Frontal cortex (tissue), 4 donors: ENCODE data around the gene COMMD4. TPM values are rescaled to one million over a fixed set of nuclear protein-coding genes. Genes with fewer than 3 reads are reported as not detected.

Experiments
- DNase-seq, 2 donors: peaks; one replicate each; pipeline ENCODE4 v3.0.0; 2012; ENCODE audit warnings: low spot score in 2 of 2
- FAIRE-seq: peaks from 2 replicates; lab custom pipeline; 2012; peaks lifted over from hg19 to GRCh38; lab: Jason Lieb, UNC
- total RNA-seq: library from RNA; depleted of rRNA; stranded (reverse); fragments of >200 nt; gene quantifications from one replicate; pipeline ENCODE4 v1.2.3, GENCODE V29; 2014
- donor health status: control.
- donor health status: control.
- donor health status: control.

The COMMD4 gene
- total RNA-seq, 1 donor from 2014 or later, result 21.2 TPM

DNA sequence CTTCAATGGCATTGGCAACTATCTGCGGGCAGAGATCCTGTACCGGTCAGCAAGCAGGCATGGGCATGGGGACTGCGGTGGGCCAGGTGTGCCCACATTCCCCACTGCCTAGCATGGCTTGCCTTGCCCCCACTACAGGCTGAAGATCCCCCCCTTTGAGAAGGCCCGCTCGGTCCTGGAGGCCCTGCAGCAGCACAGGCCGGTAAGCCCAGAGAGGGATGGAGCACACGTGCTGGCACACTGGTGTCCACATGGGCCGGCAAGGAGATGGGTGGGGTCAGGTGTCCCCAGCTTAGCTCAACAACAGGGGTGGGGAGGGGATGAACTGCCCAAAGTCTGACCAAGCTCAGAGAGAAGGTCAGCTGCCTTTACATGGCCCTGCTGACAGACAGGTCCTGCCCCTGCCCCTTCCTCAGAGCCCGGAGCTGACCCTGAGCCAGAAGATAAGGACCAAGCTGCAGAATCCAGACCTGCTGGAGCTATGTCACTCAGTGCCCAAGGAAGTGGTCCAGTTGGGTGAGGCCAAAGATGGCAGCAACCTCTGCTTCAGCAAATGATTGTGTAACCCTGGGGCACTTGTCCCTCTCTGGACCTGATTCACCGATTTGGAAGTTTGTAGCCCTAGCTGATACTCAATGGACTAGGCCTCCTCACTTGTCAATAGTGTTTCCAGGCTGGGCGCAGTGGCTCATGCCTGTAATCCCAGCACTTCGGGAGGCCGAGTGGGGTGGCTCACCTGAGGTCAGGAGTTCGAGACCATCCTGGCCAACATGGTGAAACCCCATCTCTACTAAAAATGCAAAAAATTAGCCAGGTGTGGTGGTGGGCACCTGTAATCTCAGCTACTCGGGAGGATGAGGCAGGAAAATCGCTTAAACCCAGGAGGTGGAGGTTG is 16.6 kb downstream of the COMMD4 start:
- FAIRE-seq, result no peak

DNA sequence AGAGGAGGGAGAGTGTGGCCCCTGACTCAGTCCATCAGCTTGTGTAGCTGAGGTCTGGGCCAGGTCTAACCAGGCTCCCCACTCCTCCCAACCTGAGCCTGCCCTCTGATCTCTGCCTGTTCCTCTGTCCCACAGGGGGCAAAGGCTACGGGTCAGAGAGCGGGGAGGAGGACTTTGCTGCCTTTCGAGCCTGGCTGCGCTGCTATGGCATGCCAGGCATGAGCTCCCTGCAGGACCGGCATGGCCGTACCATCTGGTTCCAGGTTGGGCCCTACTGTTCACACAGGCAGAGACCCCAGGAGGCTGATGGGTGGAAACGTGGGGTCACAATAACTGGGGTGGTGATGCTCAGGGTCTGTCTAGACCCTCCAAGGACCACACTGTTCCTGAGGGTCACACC is 17.7 kb downstream of the COMMD4 start:
- FAIRE-seq, result no peak
- no peak for DNase-seq

More for the DNA sequence above, 16.6 kb downstream of the COMMD4 start:
- no peak for DNase-seq

DNA sequence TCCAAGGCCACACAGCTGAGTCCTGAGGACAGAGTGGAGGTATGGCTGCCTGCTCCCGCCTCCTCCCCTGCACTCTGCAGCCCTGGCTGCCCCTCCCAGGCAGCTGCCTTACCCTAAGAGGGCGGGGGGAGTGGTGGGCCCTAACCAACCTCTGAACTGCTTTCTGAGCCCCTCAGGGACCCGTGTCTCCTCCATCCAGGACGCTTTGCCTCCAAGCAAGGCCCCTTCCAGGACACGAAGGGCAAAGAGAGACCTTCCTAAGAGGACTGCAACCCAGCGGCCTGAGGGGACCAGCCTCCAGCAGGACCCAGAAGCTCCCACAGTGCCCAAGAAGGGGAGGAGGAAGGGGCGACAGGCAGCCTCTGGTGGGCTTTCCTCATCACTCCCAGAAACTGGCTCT is 18.6 kb downstream of the COMMD4 start:
- no peak for FAIRE-seq
- no peak for DNase-seq

DNA sequence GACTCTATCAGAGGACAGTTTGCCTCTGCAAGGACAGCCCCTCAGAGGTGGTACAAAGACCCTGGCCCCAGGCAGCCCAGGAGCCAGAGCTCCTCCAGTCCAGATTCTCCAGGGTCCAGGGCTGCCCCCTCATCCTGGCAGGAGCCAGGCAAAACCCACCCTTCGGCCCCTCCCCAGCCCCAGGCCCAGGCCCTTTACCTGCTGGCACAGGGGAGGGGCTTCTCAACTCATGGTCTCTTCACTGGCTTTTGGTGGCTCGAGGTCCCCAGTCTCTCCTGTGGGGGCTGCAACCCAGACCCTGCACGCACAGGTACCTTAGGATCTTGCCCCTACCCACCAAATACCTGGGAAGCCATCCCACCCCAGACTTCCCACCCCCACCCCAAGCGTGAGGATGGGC is 19.5 kb downstream of the COMMD4 start:
- DNase-seq (no peak), FAIRE-seq (no peak)

DNA sequence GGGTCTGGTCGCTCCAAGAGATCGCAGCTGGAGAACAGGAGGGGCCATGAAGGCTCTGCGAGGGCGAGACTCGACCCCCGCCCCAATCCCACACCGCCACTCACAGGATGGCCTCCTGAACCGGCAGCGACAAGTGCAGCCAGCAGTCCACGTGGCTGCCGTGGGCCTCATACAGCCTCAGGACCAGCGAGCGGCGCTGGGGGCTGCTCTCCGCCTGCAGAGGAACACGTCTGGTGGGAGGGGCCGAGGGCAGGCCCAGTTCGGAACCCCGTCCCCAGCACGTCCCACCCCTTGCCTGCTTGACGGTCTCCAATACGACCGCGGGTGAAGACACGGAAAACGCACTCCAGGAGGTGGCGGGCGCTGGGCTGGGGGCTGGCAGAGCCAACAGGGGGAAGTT is 20.1 kb downstream of the COMMD4 start:
- DNase-seq (no peak), FAIRE-seq (no peak)

DNA sequence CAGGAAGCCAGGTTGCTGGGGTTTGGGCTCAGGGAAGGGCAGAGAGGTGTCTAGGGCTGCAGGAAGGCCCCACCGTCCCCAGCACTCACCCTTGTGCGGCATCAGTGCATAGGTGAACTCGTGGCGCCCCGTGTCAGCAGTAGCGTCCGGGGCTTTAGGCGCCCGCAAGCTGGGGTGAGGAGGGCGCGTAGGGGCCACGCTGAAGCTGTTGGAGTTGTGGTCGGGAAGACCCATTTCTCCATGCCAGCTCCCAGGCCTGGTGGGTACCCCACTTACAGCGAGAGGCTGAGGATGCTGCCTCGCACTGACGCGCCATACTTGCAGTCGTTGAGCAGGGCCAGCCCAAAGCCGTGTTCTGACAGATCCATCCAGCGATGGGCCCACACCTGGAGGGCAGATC is 20.7 kb downstream of the COMMD4 start:
- no peak for DNase-seq
- no peak for FAIRE-seq

DNA sequence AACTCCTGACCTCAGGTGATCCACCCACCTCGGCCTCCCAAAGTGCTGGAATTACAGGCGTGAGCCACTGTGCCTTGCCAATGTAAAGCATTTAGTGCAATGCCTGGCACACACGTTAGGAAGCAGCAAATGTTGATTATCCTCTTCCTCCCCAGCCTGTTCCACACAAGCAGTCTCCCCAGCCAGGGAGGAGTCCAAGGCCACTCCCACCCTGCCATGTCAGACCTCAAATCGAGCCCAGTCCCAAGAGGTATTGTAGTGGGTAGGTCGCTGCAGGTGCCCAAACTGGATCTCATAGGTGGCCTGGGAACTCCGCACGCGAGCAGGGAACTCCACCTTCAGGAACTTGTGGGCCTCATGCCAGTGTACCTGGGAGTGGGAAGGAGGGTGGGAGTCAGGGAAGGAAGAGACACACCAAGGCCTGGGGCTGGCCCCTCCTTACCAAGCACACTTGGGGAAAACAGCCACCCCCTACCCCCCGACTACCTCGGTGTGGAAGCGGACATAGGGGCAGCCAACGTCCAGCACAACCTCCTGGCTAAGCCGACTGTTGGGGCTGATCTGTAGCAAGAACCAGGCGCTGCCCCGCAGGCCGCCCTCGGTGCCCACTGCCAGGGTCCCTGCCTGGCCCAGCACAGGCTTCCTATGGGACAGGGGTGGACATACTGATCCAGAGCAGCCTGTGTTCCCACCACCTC is 22.3 kb downstream of the COMMD4 start:
- no peak for DNase-seq

DNA sequence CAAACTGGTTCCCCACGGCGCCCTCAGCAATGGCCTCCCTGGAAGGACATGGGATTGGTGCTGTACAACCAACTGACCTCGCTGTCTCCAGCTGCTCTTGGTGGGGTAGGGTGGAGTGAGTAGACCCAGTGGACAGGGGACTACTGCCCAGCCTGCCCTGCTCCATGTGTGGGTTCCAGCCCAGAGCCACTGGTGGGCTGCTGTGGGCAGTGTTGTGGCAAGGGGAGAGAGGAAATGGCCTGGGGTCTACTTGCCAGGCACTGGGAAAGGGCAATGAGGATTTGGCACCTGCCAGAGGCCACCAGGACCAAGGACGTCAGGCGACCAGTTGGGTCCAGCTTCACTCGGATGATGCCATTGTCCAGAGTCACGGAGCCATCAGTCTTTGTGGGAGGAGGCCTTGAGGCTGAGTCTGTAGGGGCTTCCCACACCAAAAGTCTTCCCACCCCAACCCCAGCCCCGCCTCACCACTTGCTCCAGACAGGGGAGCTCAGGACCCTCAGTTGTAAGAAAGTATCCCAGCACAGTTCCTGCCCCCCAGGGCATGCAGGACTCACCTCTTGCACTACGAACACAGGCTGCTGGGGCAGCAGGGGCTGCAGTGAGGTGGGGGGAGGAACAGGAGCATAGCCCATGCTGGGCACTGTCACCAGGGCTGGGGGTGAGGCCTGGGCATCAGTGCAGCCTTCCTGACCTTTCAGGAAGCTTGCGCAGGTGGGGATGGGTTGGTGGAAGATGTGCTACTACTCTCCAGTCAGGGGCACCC is 23.1 kb downstream of the COMMD4 start:
- FAIRE-seq (no peak), DNase-seq (no peak)

More for the DNA sequence above, 22.3 kb downstream of the COMMD4 start:
- no peak for FAIRE-seq

DNA sequence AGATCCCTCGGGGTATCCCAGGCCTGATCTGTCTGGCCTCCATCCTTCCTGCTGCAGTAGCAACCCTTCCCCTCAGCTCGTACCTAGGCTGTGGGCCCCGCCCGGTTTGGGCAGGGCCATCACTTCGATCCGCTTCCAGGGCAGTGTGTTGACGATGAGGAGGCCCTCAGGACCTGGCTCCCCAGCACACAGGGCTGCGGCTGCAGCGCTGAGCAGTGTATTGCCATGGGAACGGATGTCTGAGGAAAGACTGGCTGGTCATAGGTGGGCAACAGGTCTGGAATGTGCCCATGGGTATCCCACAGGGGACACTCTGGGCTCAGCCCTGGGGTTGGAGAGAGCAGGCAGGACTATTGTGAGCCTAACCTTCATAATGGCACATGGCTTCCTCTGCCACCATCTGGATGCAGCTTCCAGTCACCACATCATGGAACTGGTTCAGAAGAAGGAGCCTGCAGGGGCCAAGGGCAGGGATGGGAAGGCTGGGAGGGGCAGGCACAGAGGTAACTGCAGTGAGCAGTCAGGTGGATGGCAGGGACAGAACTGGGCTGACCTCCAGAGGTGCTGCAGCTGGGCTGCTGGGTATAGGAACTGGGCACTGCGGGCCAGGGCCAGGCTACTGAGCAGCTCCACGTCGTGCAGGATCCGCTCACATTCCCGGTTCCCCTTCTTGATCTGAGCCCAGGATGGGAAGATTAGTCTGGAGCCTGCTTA is 23.8 kb downstream of the COMMD4 start:
- DNase-seq (no peak), FAIRE-seq (no peak)

DNA sequence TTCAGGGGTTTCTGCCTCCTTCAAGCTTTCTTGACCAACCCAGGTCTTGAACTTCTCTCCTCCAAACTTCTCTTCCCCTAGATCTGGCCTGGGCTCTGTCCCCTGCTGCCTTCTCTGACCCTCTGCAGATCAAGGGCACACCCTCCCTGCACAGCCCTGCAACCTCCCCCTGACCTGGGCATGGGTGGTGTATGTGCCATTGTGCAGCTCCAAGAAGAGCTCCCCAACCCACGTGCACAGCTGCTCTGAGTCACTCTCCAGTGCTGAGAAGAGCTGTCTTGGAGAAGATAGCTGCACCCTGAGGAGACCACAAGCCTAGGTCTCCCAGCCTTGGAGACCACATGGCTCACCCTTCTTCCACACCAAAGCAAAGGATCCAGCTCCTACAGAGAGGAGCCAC is 24.5 kb downstream of the COMMD4 start:
- DNase-seq (no peak), FAIRE-seq (no peak)

DNA sequence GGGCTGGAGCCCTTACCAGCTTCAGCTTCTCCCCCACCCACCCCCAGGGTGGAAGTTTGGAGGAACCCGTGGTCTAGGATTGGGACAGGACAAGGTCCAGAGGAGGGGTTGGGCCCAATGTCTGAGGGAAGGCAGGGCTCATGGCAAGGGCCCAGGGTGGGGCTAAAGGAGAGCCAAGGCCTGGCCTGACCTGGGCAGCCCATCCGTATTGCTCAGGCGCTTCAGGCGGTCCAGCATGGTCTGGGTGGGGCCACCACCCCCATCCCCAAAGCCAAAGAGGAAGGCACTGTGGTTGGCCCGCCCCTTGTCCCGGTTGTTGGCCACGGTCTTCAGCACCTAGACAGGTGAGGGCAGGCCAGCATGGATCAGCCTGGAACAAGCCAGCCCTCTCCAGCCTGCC is 25.0 kb downstream of the COMMD4 start:
- no peak for FAIRE-seq

DNA sequence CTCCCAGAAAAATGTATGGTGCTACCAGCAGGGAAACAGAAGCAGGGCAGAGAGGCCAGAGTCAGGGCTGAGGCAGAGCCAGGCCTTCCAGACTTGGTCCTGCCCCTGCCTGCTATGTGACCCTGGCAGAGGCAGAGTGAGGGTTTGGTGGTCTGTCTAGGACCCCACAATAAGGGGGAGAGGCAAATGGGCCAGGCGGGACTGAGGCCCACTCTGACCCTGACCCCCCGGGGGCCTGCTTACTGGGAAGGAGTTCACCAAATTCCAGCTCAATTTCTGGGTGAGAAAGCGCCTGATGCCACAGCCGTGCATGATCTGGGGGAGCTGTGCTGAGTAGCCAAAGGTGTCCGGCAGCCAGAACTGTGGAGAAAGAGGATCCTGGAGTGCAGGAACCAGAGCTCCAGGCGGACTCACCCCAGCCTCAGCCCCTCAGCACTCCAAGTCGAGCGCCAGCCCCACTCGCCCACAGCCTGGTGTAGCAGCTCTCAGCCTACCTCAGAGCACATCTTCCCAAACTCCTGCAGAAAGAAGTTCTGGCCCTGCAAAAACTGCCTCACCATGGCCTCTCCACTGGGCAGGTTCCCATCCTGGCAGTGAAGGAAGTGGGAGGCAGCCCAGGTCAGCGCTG is 25.6 kb downstream of the COMMD4 start:
- DNase-seq (no peak), FAIRE-seq (no peak)

More for the DNA sequence above, 25.0 kb downstream of the COMMD4 start:
- DNase-seq, result no peak

DNA sequence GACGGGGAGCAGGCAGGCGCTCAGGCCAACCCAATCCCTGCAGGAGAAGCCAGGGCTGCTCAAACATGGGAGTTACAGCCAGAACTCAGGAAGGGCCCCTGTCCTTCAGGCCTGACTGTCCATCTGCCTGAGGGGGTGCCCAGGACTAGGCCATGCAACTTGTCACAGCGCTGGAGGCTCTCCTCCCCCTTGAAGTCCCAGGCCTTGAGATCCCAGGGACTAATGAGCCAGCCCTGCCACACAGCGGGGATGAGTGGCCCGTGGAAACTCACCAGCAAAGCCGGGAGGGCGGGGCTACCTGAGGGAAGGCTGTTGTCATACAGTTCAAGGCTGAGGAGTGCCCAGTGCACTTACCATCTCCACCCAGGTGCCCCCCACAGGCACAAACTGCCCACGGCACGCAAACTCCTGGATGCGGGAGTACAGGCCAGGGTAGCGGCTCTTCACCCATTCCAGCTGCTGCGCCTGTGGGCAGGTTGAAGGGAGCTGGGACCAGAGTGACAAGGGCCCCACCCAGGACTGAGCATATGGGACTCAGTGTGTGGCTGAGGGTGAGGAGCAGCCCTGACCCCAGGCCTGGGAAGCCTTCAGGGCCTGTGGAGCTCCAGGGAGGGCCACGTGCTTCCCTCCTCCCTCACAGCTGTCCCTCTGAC is 26.3 kb downstream of the COMMD4 start:
- FAIRE-seq (no peak), DNase-seq (no peak)

DNA sequence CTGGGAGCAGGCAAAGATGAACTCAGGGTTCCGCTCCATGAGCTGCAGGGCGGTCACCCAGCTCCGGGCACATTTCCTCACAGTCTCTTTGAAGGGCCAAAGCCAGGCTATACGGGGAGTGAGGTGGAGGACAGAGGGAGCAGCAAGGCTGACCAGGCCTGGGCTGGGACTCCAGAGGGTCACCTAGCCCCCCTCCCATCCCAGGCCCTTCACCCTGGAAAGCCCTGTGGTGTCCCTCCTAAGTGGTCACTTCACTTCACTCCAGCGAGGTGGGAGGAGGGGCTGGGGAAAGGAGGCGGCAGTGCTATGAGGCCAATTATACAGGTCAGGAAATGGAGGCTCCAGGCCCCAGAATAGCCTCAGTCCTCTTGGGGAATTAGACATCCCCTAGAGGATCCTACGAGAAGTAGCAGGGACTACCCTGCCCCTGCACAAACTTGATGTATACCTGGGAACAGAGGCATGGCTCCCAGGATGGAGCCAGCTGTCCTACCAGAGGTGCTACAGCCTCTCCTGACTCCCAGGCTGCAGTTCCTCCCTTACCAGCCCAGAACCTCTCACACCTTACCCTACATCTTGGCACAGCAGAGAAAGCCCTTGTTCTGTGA is 26.9 kb downstream of the COMMD4 start:
- FAIRE-seq (no peak), DNase-seq (no peak)

DNA sequence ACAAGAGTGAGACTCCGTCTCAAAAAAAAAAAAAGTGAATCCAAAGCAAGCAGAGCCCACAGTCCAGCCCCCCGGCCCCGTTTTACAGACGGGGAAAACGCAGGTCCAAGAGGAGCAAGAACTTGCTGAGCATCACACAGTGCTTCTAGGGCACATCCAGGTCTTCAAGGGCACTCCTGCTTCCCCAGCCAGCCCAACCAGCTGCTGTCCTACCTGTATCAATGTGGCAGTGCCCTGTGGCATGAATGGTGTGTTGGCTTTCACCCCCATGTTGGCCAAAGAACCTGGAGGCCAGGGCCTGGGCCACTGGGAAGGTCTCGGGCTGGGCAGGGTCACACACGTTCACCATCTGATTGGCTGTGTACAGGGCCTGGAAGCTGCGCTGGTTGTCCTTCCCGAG is 27.9 kb downstream of the COMMD4 start:
- FAIRE-seq, result no peak

DNA sequence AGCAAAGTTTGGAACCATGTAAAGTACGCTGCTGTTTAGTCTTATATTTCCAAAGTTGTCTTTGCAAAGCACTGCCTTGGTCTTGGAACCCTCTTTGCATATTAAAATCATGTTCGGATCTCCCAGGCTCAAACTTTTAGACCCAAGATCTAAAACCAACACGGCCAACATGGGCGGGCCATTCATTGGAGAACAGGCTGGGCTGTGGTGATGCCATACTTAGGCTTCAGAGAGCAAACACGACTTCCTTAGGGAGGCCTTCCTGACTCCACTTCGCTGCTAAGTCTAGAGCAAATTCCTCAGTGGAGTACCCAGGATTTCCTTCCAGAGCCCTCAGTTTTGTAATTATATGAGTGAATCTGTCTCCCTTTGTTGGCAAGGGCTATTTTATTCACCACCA is 29.0 kb downstream of the COMMD4 start:
- FAIRE-seq (no peak), DNase-seq (no peak)

More for the DNA sequence above, 27.9 kb downstream of the COMMD4 start:
- DNase-seq, result no peak

DNA sequence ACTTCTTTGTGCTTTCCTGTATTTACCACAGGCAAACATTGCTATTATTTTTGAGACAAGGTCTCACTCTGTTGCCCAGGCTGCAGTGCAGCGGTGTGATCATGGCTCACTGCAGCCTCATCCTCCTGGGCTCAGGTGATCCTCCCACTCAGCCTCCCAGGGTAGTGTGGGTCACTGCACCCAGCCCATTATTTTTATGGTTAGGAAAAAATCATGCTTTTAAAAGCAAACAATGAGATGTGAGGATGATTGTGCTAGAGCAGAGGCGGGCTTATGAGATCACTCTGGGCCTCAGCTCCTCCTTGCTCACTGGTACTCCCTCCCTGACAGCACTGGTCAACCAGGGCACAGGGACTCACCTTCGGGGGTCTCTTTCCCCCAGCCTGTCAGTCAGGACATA is 30.3 kb downstream of the COMMD4 start:
- FAIRE-seq (no peak), DNase-seq (no peak)

DNA sequence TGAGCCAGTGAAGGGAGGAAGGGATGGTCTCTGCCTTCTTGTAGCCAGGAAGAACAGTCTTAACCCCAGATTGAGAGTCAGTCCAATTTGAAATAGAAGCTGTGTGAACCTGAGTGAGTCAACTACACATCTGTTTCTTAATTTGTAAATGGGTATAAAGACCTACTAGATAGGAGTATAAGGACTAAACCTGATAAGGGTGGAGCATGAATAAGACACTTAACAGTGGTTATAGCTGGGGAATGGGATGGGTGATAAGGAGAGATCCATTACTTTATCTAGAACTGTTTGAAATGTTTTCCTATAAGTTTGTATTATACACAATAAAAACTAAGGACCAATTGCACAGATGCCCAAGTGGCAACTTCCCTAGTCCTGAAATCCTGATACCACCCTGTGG is 31.1 kb downstream of the COMMD4 start:
- FAIRE-seq, result no peak
- no peak for DNase-seq
